GM18517 (cell line): ENCODE measurements around the gene DAW1.
"Not testable (repeated sequence)": the region's sequence is repeated elsewhere in the genome, so short reads cannot be mapped to it uniquely, and the experiment has no call there.

ENCODE experiments used
- ATAC-seq: cut with Tn5 transposase; IDR thresholded peaks from one replicate; pipeline ENCODE4 v1.9.1; 2021; ENCODE audit warnings: mild to moderate bottlenecking, moderate library complexity; ENCODE audit not compliant: unreplicated experiment

DAW1 gene, protein sequence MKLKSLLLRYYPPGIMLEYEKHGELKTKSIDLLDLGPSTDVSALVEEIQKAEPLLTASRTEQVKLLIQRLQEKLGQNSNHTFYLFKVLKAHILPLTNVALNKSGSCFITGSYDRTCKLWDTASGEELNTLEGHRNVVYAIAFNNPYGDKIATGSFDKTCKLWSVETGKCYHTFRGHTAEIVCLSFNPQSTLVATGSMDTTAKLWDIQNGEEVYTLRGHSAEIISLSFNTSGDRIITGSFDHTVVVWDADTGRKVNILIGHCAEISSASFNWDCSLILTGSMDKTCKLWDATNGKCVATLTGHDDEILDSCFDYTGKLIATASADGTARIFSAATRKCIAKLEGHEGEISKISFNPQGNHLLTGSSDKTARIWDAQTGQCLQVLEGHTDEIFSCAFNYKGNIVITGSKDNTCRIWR

DNA sequence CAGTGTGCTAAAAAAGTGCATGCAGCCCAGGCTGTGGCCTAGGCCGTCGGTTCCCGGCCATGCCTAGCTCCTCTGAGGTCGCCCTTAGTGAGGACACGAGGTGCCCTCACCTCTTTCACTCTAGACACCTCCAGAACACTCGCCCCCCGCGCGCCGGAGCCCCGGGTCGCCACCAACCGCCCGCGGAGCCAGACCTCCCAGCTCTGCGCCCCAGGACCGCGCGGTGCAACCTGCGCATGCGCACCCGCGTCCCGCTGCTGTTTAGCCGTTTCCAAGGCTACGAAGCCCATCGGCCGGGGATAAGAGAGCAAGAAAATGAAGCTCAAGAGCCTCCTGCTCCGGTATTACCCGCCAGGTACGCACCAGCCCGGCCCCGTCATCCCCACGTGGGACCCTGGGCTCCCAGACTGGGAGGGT lies at the start of gene DAW1:
TSS of gene DAW1 (plus strand) at position 257 of the 417 bp plus-strand sequence. CDS start at position 316, 59 bp downstream.
- no peak for ATAC-seq

GRCh38 chr2:227822416-227823003 lies 48.9 kb upstream of the DAW1 start:
- ATAC-seq: no peak

DNA sequence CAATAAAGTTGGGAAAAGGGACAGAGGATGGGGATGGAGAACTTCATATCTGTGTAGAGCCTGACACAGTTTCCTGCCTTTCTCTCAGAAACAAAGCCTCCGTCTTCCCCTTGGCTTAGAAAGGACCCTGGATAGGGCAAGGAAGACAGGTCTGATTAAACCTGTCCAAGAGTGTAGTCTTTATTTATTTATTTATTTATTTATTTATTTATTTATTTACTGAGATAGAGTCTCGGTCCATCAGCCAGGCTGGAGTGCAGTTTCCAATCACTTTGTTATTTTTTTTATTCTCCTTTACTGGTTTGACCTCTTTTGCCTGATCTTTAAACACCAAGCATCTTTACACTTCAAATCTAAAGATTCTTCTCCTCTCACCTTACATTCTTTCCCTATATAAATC lies 47.5 kb upstream of the DAW1 start:
- no peak for ATAC-seq

- no peak for ATAC-seq
Measured at GRCh38 chr2:227824711-227825110, 46.7 kb upstream of the DAW1 start.

GRCh38 chr2:227826019-227826521 lies 45.4 kb upstream of the DAW1 start:
- ATAC-seq: no peak

DNA sequence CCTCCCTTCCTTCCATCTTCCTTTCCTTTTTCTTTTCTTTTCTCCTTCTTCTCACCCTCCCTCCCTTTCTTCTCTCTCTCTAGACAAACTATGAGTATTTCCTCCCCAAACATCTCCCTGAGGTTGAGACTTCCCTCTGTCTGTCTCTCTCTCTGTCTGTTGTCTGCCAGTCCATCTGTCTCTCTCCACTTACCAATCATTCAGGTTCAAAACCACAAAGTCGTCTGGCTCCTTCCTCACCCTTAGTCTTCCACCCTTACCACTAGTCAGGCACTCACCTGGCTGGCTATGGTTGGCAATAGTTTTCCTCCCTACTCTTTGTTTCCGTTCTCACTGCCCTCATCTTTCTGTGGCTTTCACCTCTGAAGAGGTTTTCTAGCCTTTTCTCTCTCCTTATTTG lies 44.9 kb upstream of the DAW1 start:
- no peak for ATAC-seq

GRCh38 chr2:227827143-227827542 lies 44.3 kb upstream of the DAW1 start:
- ATAC-seq: no peak

GRCh38 chr2:227828477-227828912 lies 42.9 kb upstream of the DAW1 start:
- ATAC-seq: no peak

DNA sequence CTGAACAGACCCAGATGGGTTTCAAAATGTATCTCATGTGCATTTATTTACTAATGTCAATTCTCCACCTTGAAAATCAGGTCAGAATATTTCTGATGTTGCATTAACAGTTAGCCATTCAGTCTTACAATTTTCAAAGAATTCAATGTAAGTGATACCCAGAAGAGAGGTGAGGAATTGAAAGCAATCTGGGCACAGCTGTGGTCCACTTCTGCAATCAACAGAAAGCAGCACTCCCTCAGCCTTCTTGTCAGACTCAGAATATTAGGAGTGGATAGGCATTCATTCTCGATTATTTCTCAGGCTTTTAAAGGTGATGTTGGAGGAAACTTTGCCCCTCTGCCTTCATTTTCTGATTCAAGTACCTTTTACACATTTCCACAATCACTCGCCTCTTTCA lies 42.1 kb upstream of the DAW1 start:
- no peak for ATAC-seq

DNA sequence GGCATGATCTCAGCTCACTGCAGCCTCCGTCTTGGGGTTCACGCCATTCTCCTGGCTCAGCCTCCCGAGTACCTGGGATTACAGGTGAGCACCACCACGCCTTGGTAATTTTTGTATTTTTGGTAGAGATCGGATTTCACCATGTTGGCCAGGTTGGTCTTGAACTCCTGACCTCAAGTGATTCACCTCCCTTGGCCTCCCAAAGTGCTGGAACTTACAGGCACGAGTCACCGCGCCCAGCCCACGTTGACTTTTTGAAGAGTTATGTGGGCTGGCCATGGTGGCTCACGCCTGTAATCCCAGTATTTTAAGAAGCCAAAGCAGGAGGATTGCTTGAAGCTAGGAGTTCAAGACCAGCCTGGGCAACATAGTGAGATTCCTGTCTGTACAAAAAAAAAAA lies 37.0 kb upstream of the DAW1 start:
- no peak for ATAC-seq

DNA sequence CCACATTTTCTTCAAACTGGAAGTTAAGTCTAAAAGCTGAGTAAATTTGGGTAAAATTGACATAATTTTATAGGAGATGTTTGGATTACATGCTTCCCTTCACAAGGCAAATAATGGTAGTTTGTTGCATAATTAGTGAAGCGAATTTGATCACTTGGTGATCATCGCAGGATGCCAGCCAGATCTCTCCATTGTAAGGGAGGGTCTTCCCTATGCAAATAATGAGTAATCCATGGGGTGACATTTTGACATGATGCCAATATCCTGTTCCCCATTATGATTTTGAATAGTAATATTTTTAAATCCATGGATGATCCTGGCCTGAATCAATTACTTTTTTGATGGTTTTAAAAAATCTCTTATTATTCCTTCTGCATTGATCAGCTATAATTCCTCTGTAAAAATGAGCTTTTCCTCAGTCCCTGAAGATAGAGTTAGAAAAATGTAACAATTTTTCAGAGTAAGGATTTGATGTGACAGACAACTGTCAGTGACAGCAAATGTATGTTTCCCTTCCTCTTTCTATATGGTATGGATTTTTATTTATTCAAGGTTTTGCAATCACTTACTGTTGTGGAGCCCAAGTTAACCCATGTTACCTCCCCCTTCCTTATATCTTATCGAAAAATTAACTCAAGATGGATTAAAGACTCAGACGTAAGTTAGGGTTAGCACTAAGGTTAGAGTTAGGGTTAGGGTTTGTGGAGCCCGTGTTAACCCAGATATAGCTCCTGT lies 36.3 kb upstream of the DAW1 start:
- ATAC-seq: no peak

DNA sequence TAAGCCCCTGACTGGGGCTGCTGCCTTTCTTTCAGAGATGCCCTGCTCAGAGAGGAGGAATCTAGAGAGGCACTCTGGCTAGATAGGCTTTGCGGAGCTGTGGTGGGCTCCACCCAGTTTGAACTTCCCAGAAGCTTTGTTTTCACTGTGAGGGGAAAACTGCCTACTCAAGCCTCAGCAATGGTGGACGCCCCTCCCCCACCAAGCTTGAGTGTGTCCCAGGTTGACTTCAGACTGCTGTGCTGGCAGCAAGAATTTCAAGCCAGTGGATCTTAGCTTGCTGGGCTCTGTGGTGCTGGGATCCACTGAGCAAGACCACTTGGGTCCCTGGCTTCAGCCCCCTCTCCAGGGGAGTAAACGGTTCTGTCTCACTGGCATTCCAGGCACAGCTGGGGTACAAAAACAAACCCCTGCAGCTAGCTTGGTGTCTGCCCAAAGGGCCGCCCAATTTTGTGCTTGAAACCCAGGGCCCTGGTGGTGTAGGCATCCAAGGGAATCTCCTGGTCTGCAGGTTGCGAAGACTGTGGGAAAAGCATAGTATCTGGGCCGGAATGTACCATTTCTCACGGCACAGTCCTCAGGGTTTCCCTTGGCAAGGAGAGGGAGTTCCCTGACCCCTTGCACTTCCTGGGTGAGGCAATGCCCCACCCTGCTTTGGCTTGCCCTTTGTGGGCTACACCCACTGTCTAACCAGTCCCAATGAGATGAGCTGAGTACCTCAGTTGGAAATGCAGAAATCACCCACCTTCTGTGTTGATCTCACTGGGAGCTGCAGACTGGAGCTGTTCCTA lies 31.9 kb upstream of the DAW1 start:
- not testable (repeated sequence) for ATAC-seq

GRCh38 chr2:227846831-227847230 lies 24.6 kb upstream of the DAW1 start:
- no peak for ATAC-seq

GRCh38 chr2:227848146-227848545 lies 23.3 kb upstream of the DAW1 start:
- no peak for ATAC-seq

GRCh38 chr2:227848586-227848985 lies 22.8 kb upstream of the DAW1 start:
- no peak for ATAC-seq

DNA sequence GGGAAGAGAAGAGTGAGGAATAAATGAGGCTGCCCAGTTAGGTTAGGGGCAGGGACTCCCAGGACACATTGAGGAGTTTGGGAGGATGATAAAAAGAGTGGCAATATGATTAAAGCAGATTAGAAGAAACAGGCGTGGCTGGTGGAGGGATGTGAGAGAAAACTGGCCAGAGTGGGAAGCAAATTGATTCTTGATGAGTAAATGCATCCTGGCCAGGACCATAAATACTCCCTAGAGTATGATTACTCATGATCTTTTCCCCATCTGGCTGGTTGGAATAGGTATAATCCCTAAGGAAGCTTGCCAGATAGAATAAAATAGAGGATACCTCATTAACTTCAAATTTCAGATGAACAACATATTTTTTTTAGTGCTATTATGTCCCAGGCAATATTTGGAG lies 21.5 kb upstream of the DAW1 start:
- no peak for ATAC-seq

- no peak for ATAC-seq
Measured at GRCh38 chr2:227853204-227853629, 18.2 kb upstream of the DAW1 start.

DNA sequence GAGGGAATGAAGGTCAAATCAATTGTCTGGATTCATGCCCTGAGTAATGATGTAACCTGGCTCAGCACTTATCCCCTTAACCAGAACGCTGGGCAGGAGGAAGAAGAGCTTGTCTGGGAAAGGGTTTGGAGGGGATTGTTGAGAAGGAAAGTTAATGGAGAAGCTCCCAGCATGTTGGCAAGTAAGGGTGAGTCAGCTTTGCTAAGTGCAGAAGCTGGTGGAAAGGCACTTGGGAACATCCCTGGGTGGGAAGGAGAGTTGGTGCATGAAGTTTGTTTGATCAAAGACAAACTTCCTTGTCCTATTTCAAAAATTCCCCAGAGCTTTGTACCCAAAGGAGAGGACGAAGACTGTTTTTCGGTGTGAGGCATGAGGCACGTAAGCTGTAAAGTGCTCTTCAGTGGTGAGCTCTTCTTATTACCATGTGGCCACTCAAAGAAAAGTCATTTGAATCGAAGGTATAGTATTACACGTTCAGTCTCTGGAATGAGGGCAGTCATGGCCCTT lies 17.6 kb upstream of the DAW1 start:
- no peak for ATAC-seq

DNA sequence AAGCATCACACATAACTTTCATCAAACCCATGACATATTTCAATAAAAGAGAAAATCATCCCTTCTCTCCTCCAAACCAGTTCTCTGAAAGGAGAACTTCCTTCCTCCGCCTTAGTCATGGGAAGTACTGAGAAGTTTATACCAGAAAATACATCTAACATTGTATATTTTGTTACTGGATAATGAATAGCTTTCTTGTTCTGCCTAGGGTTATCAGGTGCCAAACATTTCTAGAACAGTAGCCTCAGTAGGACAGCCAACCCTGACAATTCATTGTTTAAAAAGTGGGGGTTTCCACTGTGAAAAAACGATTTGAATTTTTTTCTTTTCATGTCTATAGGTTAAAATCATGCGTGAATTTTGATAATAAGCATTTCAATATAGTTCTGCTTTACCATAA lies 16.0 kb upstream of the DAW1 start:
- ATAC-seq: no peak

DNA sequence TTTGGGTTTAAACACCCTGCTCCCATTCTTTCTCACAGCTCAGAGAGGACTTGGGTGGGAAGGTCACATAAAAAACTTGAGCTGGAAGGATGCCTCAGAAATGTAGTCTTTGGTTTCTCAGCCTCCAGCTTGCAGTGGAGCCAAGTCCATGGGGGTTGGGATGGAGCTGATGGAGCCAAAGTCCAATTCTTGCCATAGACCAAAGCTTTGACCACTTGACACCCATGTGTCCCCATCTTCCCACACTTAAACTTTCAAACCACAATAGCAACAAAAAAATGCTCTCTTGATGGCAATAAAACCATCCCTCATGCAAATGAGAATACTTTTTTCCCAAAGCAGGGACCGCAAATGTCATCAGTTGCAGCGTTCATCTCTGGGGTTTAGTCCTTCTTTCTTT lies 14.7 kb upstream of the DAW1 start:
- ATAC-seq: no peak

GRCh38 chr2:227860221-227860641 lies 11.2 kb upstream of the DAW1 start:
- ATAC-seq: no peak
